Activated CD4-positive, alpha-beta T cell treated with anti-CD3 and anti-CD28 coated beads, Interleukin-2, amount 10 ng/mL, durations not matched to agents 24 days and 14 days (primary cell): ENCODE measurements around the gene LZTR1. TPM values are rescaled to one million over a fixed set of nuclear protein-coding genes. Genes with fewer than 3 reads are reported as not detected.
"Not testable (repeated sequence)": the region's sequence is repeated elsewhere in the genome, so short reads cannot be mapped to it uniquely, and the experiment has no call there.

ENCODE experiments used
- DNase-seq: peaks from one replicate; pipeline ENCODE4 v3.0.0; 2022
- H3K27ac Mint-ChIP-seq: one replicate; pipeline ENCODE4 v1.8.0; 2022; ENCODE audit warnings: mild to moderate bottlenecking, mixed read lengths
- H3K27me3 Mint-ChIP-seq: one replicate; pipeline ENCODE4 v1.8.0; 2022; ENCODE audit warnings: mixed read lengths
- H3K36me3 Mint-ChIP-seq: one replicate; pipeline ENCODE4 v1.8.0; 2022; ENCODE audit warnings: low read depth, mild to moderate bottlenecking, mixed read lengths
- H3K4me1 Mint-ChIP-seq: one replicate; pipeline ENCODE4 v1.8.0; 2021; ENCODE audit warnings: mixed read lengths
- H3K4me3 Mint-ChIP-seq: one replicate; pipeline ENCODE4 v1.8.0; 2022; ENCODE audit warnings: mild to moderate bottlenecking, moderate library complexity, mixed read lengths
- H3K9me3 Mint-ChIP-seq: one replicate; pipeline ENCODE4 v1.8.0; 2021; ENCODE audit warnings: mixed read lengths
- intact Hi-C: fragments of 100-400 bp; cut with micrococcal nuclease; formaldehyde crosslinking; loops from one replicate; pipeline ENCODE4 v1.15.1; 2023
- total RNA-seq: library from RNA; stranded (reverse); gene quantifications from 2 replicates; pipeline ENCODE4 v1.2.3, GENCODE V29; 2022

Gene LZTR1
- total RNA-seq, 1 donor from 2014 or later, result 69.9 TPM

DNA sequence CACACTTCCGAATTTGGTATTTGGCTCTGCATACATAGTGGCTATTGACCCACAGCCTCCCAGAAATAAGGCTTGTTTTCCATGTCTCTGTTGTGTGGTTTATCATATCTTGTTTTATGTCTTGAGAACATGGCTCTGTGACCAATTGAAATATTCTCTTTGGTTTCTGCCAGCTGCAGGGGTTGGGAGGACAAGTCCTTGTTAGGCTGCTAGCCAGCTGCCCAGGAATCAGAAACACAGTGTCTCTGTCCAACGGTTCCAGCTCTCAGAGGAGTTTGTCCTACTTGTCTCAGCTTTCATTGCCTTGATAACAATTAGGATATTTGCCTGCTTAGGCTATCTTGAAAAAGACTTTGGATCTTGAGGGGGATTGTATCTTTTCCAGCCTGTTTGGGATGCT is 56.3 kb downstream of the LZTR1 start:
- Mint-ChIP-seq H3K4me1 (peaks cover 4% of the 10 kb centered on the region), H3K9me3 (no peaks in the 10 kb centered on the region), H3K27ac (no peak overlapping the region), H3K36me3 (no peaks in the 10 kb centered on the region), H3K4me3 (no peak overlapping the region), H3K27me3 (peaks cover 40% of the 10 kb centered on the region)
- no peak for DNase-seq
- intact Hi-C loops, result no loop called here

DNA sequence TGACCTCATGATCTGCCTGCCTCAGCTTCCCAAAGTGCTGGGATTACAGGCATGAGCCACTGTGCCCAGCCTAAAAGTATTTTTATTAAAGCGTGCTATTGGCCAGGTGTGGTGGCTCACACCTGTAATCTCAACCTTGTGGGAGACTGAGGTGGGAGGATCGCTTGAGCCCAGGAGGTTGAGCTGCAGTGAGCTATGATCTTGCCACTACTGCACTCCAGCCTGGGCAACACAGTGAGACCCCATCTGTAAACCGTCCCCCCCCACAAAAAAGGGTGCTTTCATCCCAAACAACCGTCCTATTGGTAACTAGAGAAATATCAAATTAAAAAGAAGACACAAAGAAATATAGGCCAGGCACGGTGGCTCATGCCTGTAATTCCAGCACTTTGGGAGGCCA is 57.1 kb downstream of the LZTR1 start:
- H3K9me3 Mint-ChIP-seq, result not testable (repeated sequence)

DNA sequence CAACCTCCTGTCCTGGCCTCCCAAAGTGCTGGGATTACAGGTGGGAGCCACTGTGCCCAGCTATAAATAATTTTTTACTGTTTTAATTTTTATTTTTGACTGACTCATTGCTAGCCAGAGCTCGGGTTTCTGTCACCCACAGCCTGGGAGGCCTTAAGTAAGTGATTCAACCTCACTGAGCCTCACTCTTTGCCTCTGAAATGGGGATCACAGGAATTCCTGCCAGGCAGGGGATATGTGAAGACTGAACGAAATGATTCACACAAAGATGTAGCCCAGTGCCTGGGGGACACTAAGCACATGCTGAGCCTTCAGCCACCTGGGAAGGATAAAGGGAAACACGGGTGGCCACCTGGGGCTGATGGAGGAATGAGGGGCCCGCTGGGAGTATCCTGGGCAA is 59.8 kb downstream of the LZTR1 start:
- DNase-seq, result no peak
- Mint-ChIP-seq H3K36me3 (no peaks in the 10 kb centered on the region), H3K4me1 (peaks cover 15% of the 10 kb centered on the region), H3K9me3 (no peaks in the 10 kb centered on the region), H3K4me3 (no peak overlapping the region), H3K27me3 (peaks cover 39% of the 10 kb centered on the region), H3K27ac (no peak overlapping the region)
- intact Hi-C loops, result no loop called here

More for the DNA sequence above, 57.1 kb downstream of the LZTR1 start:
- H3K4me1 Mint-ChIP-seq, intact Hi-C loops, H3K36me3 Mint-ChIP-seq, DNase-seq, H3K4me3 Mint-ChIP-seq, H3K27ac Mint-ChIP-seq: not testable (repeated sequence)
- H3K27me3 Mint-ChIP-seq, result peaks cover 37% of the 10 kb centered on the region

DNA sequence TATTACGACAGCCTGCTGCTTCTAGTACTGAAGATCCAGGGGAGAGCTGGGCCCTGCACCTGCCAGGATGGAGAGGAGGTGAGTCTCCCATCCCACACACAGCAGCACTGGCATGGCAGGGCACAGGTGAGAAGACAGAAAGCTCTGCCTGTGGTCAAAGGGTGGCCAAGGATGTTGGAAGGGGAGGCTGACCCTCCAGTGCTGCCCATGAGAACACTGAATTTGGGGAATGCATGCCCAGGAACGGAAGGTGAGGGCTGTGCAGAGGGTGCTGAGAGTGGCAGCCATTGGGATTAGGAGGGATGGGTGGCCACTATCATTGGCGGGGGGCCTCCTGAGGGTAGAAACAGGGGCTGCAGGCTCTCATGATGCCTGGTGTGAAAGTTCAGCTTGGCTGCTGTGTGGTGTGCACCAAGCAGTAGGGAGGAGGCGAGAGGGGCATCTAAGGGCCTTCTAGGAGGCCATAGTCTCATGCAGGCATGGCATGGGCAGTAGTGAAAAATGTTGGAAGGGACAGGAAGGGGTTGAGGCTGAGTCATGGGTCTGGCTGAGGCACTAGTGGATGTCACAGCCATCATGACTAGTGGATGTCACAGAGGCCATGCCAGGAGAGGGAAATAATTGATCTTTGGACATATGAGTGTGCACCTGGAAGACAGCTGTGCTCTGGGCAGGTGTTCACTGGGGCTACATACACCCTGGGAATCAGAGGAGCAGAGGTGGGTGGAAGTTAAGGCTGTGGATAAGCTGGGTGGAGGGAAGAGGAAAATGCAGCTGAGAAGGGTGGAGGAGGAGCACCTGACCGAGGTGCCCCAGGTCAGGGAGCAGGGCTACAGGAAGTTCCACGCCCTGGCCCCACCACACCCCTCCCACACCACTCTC is 61.1 kb downstream of the LZTR1 start:
- Mint-ChIP-seq H3K4me3 (no peak overlapping the region), H3K4me1 (peaks cover 15% of the 10 kb centered on the region), H3K27ac (no peak overlapping the region), H3K27me3 (peaks cover 35% of the 10 kb centered on the region), H3K36me3 (no peaks in the 10 kb centered on the region), H3K9me3 (no peaks in the 10 kb centered on the region)
- no peak for DNase-seq
- intact Hi-C loops, result no loop called here

DNA sequence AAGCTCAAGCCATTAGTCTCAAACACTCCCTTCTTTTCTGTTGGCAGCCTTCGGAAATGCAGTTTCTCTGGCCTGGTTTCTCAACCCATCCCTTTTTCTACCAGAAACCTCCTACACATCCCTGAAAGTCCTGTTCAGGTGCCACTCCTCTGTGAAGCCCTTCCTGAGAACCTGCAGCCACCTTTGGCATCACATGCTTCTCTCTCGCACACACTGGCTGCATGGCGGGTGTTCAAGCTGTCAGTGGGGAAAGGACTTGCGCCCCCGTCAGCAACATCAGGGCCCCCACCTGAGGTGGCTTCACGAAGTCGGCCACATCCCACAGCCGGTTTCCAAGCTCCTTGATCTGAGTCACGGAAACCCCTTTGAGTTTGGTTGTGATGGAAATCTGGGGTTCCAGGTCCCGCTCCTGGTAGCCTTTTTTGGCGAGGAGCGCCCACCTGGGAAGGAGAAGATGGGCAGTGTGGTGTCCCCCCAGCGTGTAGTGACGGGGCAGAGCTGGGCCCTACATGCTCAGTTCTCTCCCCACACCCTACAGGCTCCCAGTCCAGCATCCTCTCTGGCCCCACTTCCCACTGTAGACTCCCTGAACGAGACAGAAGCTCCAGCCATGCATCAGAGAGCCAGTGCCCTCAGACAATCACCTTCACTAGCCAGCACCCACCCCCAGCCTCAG is 61.9 kb downstream of the LZTR1 start:
- Mint-ChIP-seq H3K4me1 (peaks cover 15% of the 10 kb centered on the region), H3K27me3 (peaks cover 32% of the 10 kb centered on the region), H3K9me3 (no peaks in the 10 kb centered on the region), H3K36me3 (no peaks in the 10 kb centered on the region), H3K27ac (no peak overlapping the region), H3K4me3 (no peak overlapping the region)
- no peak for DNase-seq
- intact Hi-C loops, result no loop called here

DNA sequence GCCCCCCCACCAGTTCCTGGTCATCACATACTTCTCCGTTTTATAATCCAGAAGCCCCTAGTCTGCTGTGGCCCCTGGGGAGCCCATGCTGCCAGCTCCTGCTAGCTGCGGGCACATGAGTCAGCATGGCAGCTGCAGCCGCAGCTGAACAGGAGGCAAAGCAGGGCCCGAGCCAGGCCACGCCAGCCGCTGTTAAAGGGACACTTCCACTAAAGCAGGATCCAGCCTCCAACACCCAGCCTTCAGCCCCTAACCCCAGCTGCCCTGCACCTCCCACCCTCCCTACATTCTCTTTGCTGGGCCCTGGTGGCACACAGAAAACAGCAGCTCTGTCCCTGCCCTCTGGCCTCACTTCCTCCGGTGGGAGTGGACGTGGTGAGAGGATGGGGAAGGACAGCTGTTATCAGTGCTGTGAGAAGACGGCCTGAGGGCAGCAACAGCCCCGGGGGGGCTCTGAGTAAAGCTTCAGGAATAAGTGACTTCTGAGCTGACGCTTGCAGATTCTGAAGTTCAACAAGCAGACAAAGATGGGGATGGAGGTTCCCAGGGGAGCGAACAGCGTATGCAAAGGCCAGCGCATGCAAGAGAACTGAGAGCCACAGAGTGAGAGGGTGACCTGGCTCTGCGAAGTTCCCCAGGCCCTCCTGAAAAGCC is 63.0 kb downstream of the LZTR1 start:
- Mint-ChIP-seq H3K9me3 (no peaks in the 10 kb centered on the region), H3K4me1 (peaks cover 15% of the 10 kb centered on the region), H3K27ac (peak overlapping the region; percentile 62), H3K36me3 (no peaks in the 10 kb centered on the region), H3K27me3 (peaks cover 28% of the 10 kb centered on the region), H3K4me3 (peak overlapping the region; percentile 67)
- intact Hi-C loops, result no loop called here
- DNase-seq, result no peak

DNA sequence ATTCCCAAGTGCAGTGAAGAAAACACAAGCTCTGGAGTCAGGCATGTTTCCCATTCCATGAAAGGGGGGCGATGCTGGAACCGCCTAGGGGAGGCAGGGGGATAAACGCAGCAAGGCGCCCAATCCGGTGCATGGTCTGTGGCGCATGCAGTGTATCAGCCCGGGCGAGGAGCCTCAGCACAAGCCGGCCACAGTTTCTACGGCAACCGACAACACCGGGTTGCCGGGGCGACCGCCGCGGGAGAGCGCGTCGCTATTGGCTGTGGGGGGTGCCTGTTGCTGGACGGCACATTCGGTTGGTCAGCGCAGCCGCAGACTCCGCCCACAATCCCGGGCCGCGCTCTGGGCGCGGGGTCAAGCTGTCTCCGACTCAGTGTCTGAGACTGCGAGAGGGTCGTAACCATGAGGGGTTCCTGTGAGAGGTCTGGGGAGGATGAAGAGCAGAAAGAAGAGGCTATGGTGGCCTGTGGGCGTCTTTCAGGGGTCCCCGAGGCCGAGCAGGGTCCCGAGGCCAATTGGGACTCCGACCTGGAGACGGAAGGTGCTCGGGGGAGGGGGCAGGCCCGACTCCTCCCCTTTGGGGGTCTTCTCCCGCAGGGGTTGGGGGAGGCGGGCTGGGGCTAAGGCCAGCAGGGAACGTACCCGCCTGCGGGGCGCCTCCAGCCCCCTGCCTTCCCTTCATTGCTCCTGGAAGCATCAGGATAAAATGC is 63.6 kb downstream of the LZTR1 start, which contains the start of gene LRRC74B:
Gene LRRC74B (plus strand): TSS at position 362 of the 710 bp plus-strand sequence. CDS start 41 bp downstream, at position 403.
- intact Hi-C loops, result no loop called here
- Mint-ChIP-seq H3K36me3 (no peaks in the 10 kb centered on the region), H3K9me3 (no peaks in the 10 kb centered on the region), H3K4me3 (peak within 1 kb of the TSS; percentile 67), H3K4me1 (peaks cover 15% of the 10 kb centered on the region), H3K27me3 (peaks cover 28% of the 10 kb centered on the region), H3K27ac (peak within 1 kb of the TSS; percentile 62)
- DNase-seq, result peak; percentile 94

DNA sequence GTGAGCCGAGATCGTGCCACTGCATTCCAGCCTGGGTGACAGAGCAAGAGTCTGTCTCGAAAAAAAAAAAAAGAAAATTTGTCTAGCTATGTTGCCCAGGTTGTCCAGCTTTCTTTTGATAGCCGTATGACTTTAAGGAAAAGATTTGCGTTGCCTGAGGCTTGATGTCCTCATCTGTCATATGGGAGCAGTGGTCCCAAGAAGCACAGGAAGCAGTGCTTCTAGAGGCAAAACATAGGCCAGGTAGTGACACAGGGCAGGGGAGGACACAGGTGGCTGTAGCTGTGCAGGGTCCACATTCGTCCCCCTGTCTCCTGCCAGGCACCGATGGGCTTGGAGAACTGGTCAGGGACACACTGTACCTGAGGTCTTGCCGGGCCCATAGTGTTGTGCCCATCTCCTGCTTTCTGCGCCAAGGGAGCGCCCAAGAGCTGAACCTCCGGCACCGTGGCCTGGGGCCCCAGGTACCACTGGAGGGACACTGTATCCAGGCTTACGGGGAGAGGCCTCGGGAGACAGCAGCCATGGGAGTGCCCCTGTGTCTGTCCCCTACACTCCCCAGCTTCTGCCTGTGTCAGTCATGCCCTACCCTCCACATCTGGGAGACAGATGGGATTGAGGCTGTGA is 65.1 kb downstream of the LZTR1 start:
- Mint-ChIP-seq H3K27me3 (peaks cover 28% of the 10 kb centered on the region), H3K4me3 (no peak overlapping the region), H3K27ac (no peak overlapping the region), H3K9me3 (no peaks in the 10 kb centered on the region), H3K36me3 (no peaks in the 10 kb centered on the region), H3K4me1 (peaks cover 25% of the 10 kb centered on the region)
- intact Hi-C loops, result no loop called here
- DNase-seq, result no peak

DNA sequence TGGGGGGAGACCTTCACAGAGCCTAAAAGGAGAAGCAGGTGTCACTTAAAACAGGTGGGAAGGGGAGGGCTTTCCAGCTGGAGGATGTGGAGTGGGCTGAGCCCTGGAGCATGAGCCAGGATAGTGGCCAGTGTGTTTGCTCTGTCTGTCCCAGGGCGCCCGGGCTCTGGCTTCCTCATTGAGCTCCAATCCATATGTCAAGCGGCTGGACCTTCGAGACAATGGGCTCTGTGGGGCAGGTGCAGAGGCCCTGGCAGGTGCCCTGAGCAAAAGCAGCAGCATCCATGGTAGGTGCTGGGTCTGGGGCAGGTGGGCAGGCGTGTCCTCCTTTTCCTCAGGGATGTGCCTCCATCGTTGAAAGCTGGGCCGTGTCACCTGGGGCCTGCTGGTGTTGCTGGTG is 65.6 kb downstream of the LZTR1 start:
- H3K36me3 Mint-ChIP-seq, result no peaks in the 10 kb centered on the region
- no peak overlapping the region for H3K27ac Mint-ChIP-seq
- intact Hi-C loops, result no loop called here
- peaks cover 27% of the 10 kb centered on the region for H3K27me3 Mint-ChIP-seq
- DNase-seq, result no peak
- no peaks in the 10 kb centered on the region for H3K9me3 Mint-ChIP-seq
- H3K4me1 Mint-ChIP-seq, result peaks cover 25% of the 10 kb centered on the region
- no peak overlapping the region for H3K4me3 Mint-ChIP-seq

DNA sequence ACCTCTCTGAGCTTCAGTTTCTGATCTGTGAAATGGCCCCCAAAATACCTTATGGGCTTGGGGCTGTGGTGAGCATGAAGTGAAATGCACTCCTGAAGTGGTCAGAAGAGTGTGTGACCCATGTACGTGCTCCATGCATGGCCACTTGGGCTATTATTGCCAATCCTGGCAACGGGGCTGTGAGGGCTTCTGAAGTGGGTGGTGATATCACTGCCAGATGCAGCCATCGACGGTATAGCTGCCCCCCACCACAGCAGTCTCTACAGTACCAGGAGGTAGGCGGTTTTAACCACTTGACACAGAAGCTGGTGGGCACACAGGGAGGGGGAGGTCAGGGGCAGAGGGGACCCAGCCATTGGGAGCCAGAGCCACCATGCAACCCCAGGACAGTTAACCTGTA is 66.4 kb downstream of the LZTR1 start:
- Mint-ChIP-seq H3K27me3 (peaks cover 20% of the 10 kb centered on the region), H3K4me1 (peaks cover 24% of the 10 kb centered on the region)
- H3K27ac Mint-ChIP-seq, H3K4me3 Mint-ChIP-seq, intact Hi-C loops, H3K9me3 Mint-ChIP-seq, H3K36me3 Mint-ChIP-seq, DNase-seq: not testable (repeated sequence)

Other genes with a start within 250 kb of the LZTR1 start
- gene SERPIND1, start 208.2 kb upstream of the LZTR1 start, total RNA-seq, result not detected in 2 replicates
- gene PI4KA, start 123.5 kb upstream of the LZTR1 start, total RNA-seq, result 78.4 and 83.8 TPM in 2 replicates
- 24.3 and 25.8 TPM in 2 replicates for gene SNAP29, start 123.3 kb upstream of the LZTR1 start, total RNA-seq
- 81.4 and 82.4 TPM in 2 replicates for gene CRKL, start 64.9 kb upstream of the LZTR1 start, total RNA-seq
- 0.37 TPM in 1 of 2 replicates, not detected in the other for gene AIFM3, start 15.0 kb upstream of the LZTR1 start, total RNA-seq
- 30.3 and 31.5 TPM in 2 replicates for gene THAP7, start 19.8 kb downstream of the LZTR1 start, total RNA-seq
- gene P2RX6, start 32.9 kb downstream of the LZTR1 start, total RNA-seq, result not detected in 2 replicates
- not detected in 2 replicates for gene SLC7A4, start 50.3 kb downstream of the LZTR1 start, total RNA-seq
- gene LRRC74B, start 63.6 kb downstream of the LZTR1 start, total RNA-seq, result not detected in 2 replicates